Transverse colon (tissue), 4 donors: ENCODE results near the gene C4orf46. TPM values are rescaled to one million over a fixed set of nuclear protein-coding genes. Genes with fewer than 3 reads are reported as not detected.
A peak's percentile ranks its signal among the peaks of the same experiment; 100 is the strongest.
"Not testable (repeated sequence)": the region's sequence is repeated elsewhere in the genome, so short reads cannot be mapped to it uniquely, and the experiment has no call there.

Experiments used
- DNase-seq: peaks from one replicate; pipeline ENCODE4 v3.0.0-alpha.2; 2019
- H3K27ac ChIP-seq, 4 donors: fragments of 200-600 bp; sonication (generic); 2 replicates each; pipeline ENCODE4 v1.5.1; 2016 to 2018; ENCODE audit warnings: inconsistent platforms in 4 of 4
- H3K27me3 ChIP-seq: fragments of 200-600 bp; sonication (generic); 2 replicates; pipeline ENCODE4 v1.5.1; 2017; ENCODE audit warnings: inconsistent platforms
- H3K36me3 ChIP-seq, 4 donors: fragments of 200-600 bp; sonication (generic); 2 replicates each; pipeline ENCODE4 v1.5.1; 2017 to 2019; ENCODE audit warnings: inconsistent platforms in 4 of 4
- H3K4me1 ChIP-seq, 4 donors: fragments of 200-600 bp; sonication (generic); 2 replicates each; pipeline ENCODE4 v1.5.1; 2017 to 2020; ENCODE audit warnings: inconsistent platforms in 4 of 4
- H3K4me3 ChIP-seq, 4 donors: fragments of 200-600 bp; sonication (generic); 1 replicate in 1 of 4; 2 replicates in 3 of 4; pipeline versions ENCODE4 v1.5.1 to v1.6.1; 2017 to 2019; ENCODE audit warnings: inconsistent platforms in 4 of 4
- H3K9me3 ChIP-seq, 2 donors: fragments of 200-600 bp; sonication (generic); 2 replicates each; pipeline ENCODE4 v1.5.1; 2017 to 2019; ENCODE audit warnings: inconsistent platforms in 2 of 2
- EP300 ChIP-seq: sonication (generic); formaldehyde crosslinking; IDR thresholded peaks from one replicate; pipeline ENCODE4 v1.6.1; 2017; ENCODE audit warnings: antibody characterized with exemption, low read depth
- POLR2A ChIP-seq: fragments of 450-650 bp; IDR thresholded peaks from one replicate; pipeline ENCODE4 v1.6.1; 2016; ENCODE audit warnings: antibody characterized with exemption, mild to moderate bottlenecking, moderate library complexity
- POLR2AphosphoS5 ChIP-seq, 3 donors: sonication (generic); formaldehyde crosslinking; IDR thresholded peaks; one replicate each; pipeline ENCODE4 v1.6.1; 2016; ENCODE audit warnings: antibody characterized with exemption in 3 of 3
- whole genome bisulfite sequencing, 2 donors: methylation state at CpG; one replicate each; pipeline ENCODE4 v1.1.5; 2018; ENCODE audit warnings: low coverage in 1 of 2; 5-methylcytosine and 5-hydroxymethylcytosine counted together
- in situ Hi-C, 4 donors: fragments of 200-750 bp; cut with MboI; loops; one replicate each; pipeline versions ENCODE4 v1.15.0 to v1.15.1; 2017; ENCODE audit warnings: low sequenced_read_pairs in 3 of 4, low pct_ligation_motif_present in 1 of 4, low pct_unique_long_range_greater_than_20kb in 1 of 4
- intact Hi-C: fragments of 100-400 bp; cut with DNase I; formaldehyde crosslinking; loops from one replicate; pipeline ENCODE4 v1.15.1; 2023; ENCODE audit warnings: low total_unique reads
- total RNA-seq, 4 donors: library from RNA; depleted of rRNA; stranded (reverse); fragments of >200 nt; gene quantifications; one replicate each; pipeline ENCODE4 v1.1.0, GENCODE V29; 2016
- TF ChIP-seq, protein P1 (sequence below), 5 experiments: fragments of 200-600 bp in 3 of 5; fragments of 450-650 bp in 2 of 5; sonication (generic) in 3 of 5; IDR thresholded peaks; 1 replicate in 2 of 5; 2 replicates in 3 of 5; pipeline ENCODE4 v1.5.1; 2016 to 2017; ENCODE audit warnings: antibody characterized with exemption in 5 of 5, inconsistent platforms in 3 of 5, mild to moderate bottlenecking in 2 of 5, moderate library complexity in 1 of 5

C4orf46 gene
- 1 to 10 TPM in 3 of 4 donors, under 1 TPM in 1; 0.40 to 6.0 (median 2.7) TPM for total RNA-seq

DNA sequence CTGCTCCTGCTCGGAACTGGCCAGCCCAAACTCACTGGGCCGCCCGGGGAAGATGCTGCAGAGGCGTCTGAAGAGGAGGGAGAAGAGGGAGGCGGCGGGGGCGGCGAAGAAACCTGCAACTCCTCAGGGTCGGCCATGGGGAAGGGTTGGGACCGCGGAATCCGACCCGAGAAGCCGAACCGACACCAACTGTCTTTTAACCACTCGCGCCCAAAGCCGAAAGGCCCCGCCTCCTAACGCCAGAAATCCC lies at the start of gene C4orf46:
Gene C4orf46 (minus strand): TSS at position 223 of the 250 bp plus-strand sequence. CDS start 86 bp downstream, at position 137.
- Histone ChIP-seq H3K27ac (peak within 1 kb of the TSS; percentile 97), H3K9me3 (no peaks in the 10 kb centered on the region), H3K4me3 (peak within 1 kb of the TSS; percentile 69 to 82 (median 82)), H3K36me3 (no peaks in the 10 kb centered on the region), H3K27me3 (no peaks in the 10 kb centered on the region), H3K4me1 (peaks cover 3 to 24% (median 17%) of the 10 kb centered on the region in 4 donors)
- 0% methylated on average over 20 of the region's 20 CpGs; no CpG with 5 or more reads in 1 of the 2 donors for WGBS, 2 donors
- intact Hi-C loops (no loop called here), in situ Hi-C loops (no loop called here)
- TF ChIP-seq, protein P1, sequence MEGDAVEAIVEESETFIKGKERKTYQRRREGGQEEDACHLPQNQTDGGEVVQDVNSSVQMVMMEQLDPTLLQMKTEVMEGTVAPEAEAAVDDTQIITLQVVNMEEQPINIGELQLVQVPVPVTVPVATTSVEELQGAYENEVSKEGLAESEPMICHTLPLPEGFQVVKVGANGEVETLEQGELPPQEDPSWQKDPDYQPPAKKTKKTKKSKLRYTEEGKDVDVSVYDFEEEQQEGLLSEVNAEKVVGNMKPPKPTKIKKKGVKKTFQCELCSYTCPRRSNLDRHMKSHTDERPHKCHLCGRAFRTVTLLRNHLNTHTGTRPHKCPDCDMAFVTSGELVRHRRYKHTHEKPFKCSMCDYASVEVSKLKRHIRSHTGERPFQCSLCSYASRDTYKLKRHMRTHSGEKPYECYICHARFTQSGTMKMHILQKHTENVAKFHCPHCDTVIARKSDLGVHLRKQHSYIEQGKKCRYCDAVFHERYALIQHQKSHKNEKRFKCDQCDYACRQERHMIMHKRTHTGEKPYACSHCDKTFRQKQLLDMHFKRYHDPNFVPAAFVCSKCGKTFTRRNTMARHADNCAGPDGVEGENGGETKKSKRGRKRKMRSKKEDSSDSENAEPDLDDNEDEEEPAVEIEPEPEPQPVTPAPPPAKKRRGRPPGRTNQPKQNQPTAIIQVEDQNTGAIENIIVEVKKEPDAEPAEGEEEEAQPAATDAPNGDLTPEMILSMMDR (IDR thresholded peaks at IDR 0.05): no peak
- TF ChIP-seq POLR2A (no peak), POLR2AphosphoS5 (IDR thresholded peaks at IDR 0.05) (no peak)
- DNase-seq: no peak

- H3K36me3 ChIP-seq: peaks cover 0 to 81% (median 33%) of the 10 kb centered on the region in 4 donors
- no peaks in the 10 kb centered on the region for H3K27me3 ChIP-seq
- TF ChIP-seq POLR2A (no peak), EP300 (no peak), POLR2AphosphoS5 (IDR thresholded peaks at IDR 0.05) (no peak)
- TF ChIP-seq, protein P1 (IDR thresholded peaks at IDR 0.05): no peak
- no peak overlapping the region for H3K27ac ChIP-seq
- no peak overlapping the region for H3K4me3 ChIP-seq
- no peaks in the 10 kb centered on the region for H3K9me3 ChIP-seq
- intact Hi-C loops: no loop called here
- 26 to 46% methylated on average over 3 of the region's 3 CpGs for WGBS, 2 donors
- DNase-seq: no peak
- H3K4me1 ChIP-seq: no peaks in the 10 kb centered on the region
- in situ Hi-C loops: loop anchor here in 1 of 4 donors (25.0 kb wide), 1 partner anchor 471 kb away; no protein-coding TSS in a partner anchor
Measured at GRCh38 chr4:158715802-158716201, 44.1 kb upstream of the C4orf46 start.

DNA sequence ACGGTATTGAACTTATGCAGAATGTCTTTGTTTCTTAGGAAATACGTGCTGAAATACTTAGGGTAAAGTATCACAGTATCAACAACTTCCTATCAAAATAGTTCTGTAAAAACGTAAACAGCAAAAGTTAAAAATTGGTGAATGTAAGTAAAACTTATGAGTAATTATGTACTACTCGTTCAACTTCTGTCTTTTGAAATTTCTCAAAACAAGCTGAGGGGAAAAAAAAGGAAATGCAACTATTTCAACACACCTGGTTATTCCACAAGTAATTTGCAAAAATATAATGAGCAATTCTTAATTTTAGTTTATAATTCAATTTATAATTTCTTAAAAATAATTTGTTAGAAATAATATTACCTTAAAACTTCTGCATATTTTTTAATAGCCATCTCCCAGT lies 43.2 kb upstream of the C4orf46 start:
- Histone ChIP-seq H3K27ac (no peak overlapping the region), H3K4me3 (no peak overlapping the region), H3K36me3 (peaks cover 0 to 90% (median 36%) of the 10 kb centered on the region in 4 donors), H3K4me1 (no peaks in the 10 kb centered on the region), H3K9me3 (no peaks in the 10 kb centered on the region), H3K27me3 (no peaks in the 10 kb centered on the region)
- no peak for DNase-seq
- intact Hi-C loops (no loop called here), in situ Hi-C loops (loop anchor here in 1 of 4 donors (25.0 kb wide), 1 partner anchor 472 kb away; no protein-coding TSS in a partner anchor)
- WGBS, 2 donors: 85 to 86% methylated on average over 4 of the region's 4 CpGs
- TF ChIP-seq, protein P1 (IDR thresholded peaks at IDR 0.05): no peak
- TF ChIP-seq POLR2AphosphoS5 (IDR thresholded peaks at IDR 0.05) (no peak), POLR2A (no peak), EP300 (no peak)

DNA sequence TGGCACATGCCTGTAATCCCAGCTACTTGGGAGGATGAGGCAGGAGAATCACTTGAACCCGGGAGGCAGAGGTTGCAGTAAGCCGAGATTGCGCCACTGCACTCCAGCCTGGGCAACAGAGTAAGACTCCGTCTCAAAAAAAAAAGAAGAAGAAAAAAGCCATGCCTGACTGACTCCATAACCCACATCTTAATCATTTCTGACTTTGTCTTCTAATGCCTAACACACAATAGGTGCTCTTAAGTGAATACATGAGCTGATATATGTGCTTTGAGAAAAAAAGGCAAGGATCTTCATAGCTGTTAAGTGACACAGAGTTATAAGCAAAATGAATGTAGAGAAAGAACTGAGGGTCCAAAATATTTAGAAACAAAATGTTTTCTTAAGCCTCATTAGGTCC lies 40.9 kb upstream of the C4orf46 start:
- H3K4me1 ChIP-seq, H3K4me3 ChIP-seq, intact Hi-C loops, H3K27ac ChIP-seq, H3K9me3 ChIP-seq, H3K27me3 ChIP-seq, DNase-seq: not testable (repeated sequence)
- peaks cover 0 to 86% (median 35%) of the 10 kb centered on the region in 4 donors for H3K36me3 ChIP-seq
- 94 to 100% methylated on average over 3 to 4 of the region's 4 CpGs for WGBS, 2 donors
- in situ Hi-C loops: loop anchor here in 1 of 4 donors (25.0 kb wide), 1 partner anchor 475 kb away; no protein-coding TSS in a partner anchor

GRCh38 chr4:158710814-158711213 lies 39.1 kb upstream of the C4orf46 start:
- no peak for DNase-seq
- H3K27ac ChIP-seq: no peak overlapping the region
- H3K27me3 ChIP-seq: no peaks in the 10 kb centered on the region
- 71 to 86% methylated on average over 1 of the region's 1 CpG for WGBS, 2 donors
- intact Hi-C loops (no loop called here), in situ Hi-C loops (loop anchor here in 1 of 4 donors (25.0 kb wide), 1 partner anchor 476 kb away; no protein-coding TSS in a partner anchor)
- H3K9me3 ChIP-seq: no peaks in the 10 kb centered on the region
- no peak overlapping the region for H3K4me3 ChIP-seq
- peaks cover 0 to 78% (median 32%) of the 10 kb centered on the region in 4 donors for H3K36me3 ChIP-seq
- no peaks in the 10 kb centered on the region for H3K4me1 ChIP-seq
- TF ChIP-seq POLR2A (no peak), POLR2AphosphoS5 (IDR thresholded peaks at IDR 0.05) (no peak), EP300 (no peak)
- TF ChIP-seq, protein P1 (IDR thresholded peaks at IDR 0.05): no peak
